HG02852 (cell line): ENCODE measurements around the gene ZBTB17.
"Not testable (repeated sequence)": the region's sequence is repeated elsewhere in the genome, so short reads cannot be mapped to it uniquely, and the experiment has no call there.

Experiments
- ATAC-seq: cut with Tn5 transposase; IDR thresholded peaks from one replicate; pipeline ENCODE4 v1.9.1; 2021; ENCODE audit warnings: mild to moderate bottlenecking, moderate library complexity; ENCODE audit not compliant: unreplicated experiment

Gene ZBTB17

GRCh38 chr1:15908597-15908996 lies 67.3 kb downstream of the ZBTB17 start:
- ATAC-seq, result no peak

DNA sequence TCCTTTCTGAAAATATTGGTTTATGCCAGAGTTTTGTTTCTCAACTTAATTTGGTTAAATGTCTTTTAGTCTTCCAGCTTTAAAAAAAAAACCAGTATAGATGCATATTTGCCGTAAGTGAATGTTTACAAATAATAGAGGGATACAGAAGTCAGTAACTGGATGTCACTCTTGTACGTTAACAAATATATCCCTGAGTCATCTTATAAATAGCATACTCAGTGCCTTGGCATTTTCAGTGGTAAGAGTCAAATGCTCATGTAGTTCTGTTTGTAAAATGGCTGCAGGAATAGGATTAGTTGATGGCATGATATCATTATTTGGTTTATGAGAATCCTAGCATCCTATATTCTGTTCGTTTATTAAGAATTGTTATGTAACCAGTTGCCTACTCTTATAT lies 73.0 kb downstream of the ZBTB17 start:
- no peak for ATAC-seq

GRCh38 chr1:15900662-15901279 lies 75.1 kb downstream of the ZBTB17 start:
- ATAC-seq, result no peak

DNA sequence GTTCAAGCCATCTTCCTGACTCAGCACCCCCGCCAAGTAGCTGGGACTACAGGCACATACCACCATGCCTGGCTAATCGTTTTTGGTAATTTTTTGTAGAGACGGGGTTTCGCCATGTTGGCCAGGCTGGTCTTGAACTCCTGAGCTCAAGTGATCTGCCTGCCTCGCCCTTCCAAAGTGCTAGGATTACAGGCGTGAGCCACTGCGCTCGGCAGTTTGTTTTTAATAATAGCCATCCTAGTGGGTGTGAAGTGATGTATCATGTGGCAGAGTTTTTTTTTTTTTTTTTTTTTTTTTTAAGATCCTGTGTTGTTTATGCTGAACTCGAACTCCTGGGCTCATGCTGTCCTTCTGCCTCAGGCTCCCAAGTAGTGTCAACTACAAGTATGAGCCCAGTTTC lies 76.6 kb downstream of the ZBTB17 start:
- ATAC-seq, result no peak

GRCh38 chr1:15896841-15897610 lies 78.9 kb downstream of the ZBTB17 start:
- not testable (repeated sequence) for ATAC-seq

- ATAC-seq, result no peak
These were observed 80.7 kb downstream of the ZBTB17 start for GRCh38 chr1:15895233-15895632.

GRCh38 chr1:15892857-15893599 lies 82.9 kb downstream of the ZBTB17 start:
- not testable (repeated sequence) for ATAC-seq
